GM23338 (cell line): ENCODE data around the gene SPAG16. TPM values are rescaled to one million over a fixed set of nuclear protein-coding genes. Genes with fewer than 3 reads are reported as not detected.

ENCODE experiments used
- ATAC-seq: fragments of 200-7000 bp; cut with Tn5 transposase; 3 replicates; pipeline ENCODE4 v1.9.1; 2020
- DNase-seq: peaks from one replicate; pipeline ENCODE4 v3.0.0-alpha.2; 2015; ENCODE audit warnings: low spot score
- H2AFZ ChIP-seq: fragments of 200-600 bp; sonication (generic); 2 replicates; pipeline ENCODE4 v1.8.0; 2016; ENCODE audit warnings: antibody characterized with exemption, mild to moderate bottlenecking, moderate library complexity
- H3F3A ChIP-seq: fragments of 200-600 bp; sonication (generic); replicated peaks from 2 replicates; pipeline ENCODE4 v1.8.0; 2017; ENCODE audit warnings: antibody characterized with exemption, mixed run types, low read depth
- H3K27ac ChIP-seq: fragments of 200-600 bp; sonication (generic); 2 replicates; pipeline ENCODE4 v1.6.1; 2016; ENCODE audit warnings: low read depth
- H3K27me3 ChIP-seq: fragments of 200-600 bp; sonication (generic); 2 replicates; pipeline ENCODE4 v1.8.0; 2016; ENCODE audit warnings: mild to moderate bottlenecking, mixed run types, moderate library complexity; ENCODE audit not compliant: insufficient read depth
- H3K36me3 ChIP-seq: fragments of 200-600 bp; sonication (generic); 2 replicates; pipeline ENCODE4 v1.8.0; 2016; ENCODE audit warnings: mild to moderate bottlenecking; ENCODE audit not compliant: insufficient read depth
- H3K4me1 ChIP-seq: fragments of 200-600 bp; sonication (generic); 2 replicates; pipeline ENCODE4 v1.8.0; 2016; ENCODE audit warnings: mild to moderate bottlenecking, moderate library complexity; ENCODE audit not compliant: insufficient read depth
- H3K4me2 ChIP-seq: fragments of 200-600 bp; sonication (generic); 2 replicates; pipeline ENCODE4 v1.7.1; 2017; ENCODE audit warnings: mixed run types
- H3K4me3 ChIP-seq: fragments of 200-600 bp; sonication (generic); 2 replicates; pipeline ENCODE4 v1.6.1; 2016; ENCODE audit warnings: mixed run types
- H3K79me2 ChIP-seq: fragments of 200-600 bp; sonication (generic); replicated peaks from 2 replicates; pipeline ENCODE4 v1.8.0; 2017; ENCODE audit warnings: mild to moderate bottlenecking; ENCODE audit not compliant: insufficient read depth
- H3K9me2 ChIP-seq: fragments of 200-600 bp; sonication (generic); 2 replicates; pipeline ENCODE4 v1.8.0; 2017; ENCODE audit not compliant: insufficient read depth
- H4K20me1 ChIP-seq: fragments of 200-600 bp; sonication (generic); replicated peaks from 2 replicates; pipeline ENCODE4 v1.8.0; 2017; ENCODE audit warnings: mild to moderate bottlenecking; ENCODE audit not compliant: insufficient read depth
- H3K27ac Mint-ChIP-seq: 2 replicates; pipeline ENCODE4 v1.8.0; 2020; ENCODE audit warnings: inconsistent platforms, mild to moderate bottlenecking, moderate library complexity, mixed read lengths
- H3K27me3 Mint-ChIP-seq: 3 replicates; pipeline ENCODE4 v1.8.0; 2022; ENCODE audit warnings: low read depth, mild to moderate bottlenecking, moderate library complexity, mixed read lengths, inconsistent platforms; ENCODE audit not compliant: insufficient read depth, poor library complexity
- H3K36me3 Mint-ChIP-seq: 3 replicates; pipeline ENCODE4 v1.8.0; 2021; ENCODE audit warnings: low read depth, mild to moderate bottlenecking, inconsistent platforms, moderate library complexity, mixed read lengths
- H3K4me1 Mint-ChIP-seq: 3 replicates; pipeline ENCODE4 v1.8.0; 2020; ENCODE audit warnings: mild to moderate bottlenecking, inconsistent platforms, mixed read lengths
- H3K4me3 Mint-ChIP-seq: 3 replicates; pipeline ENCODE4 v1.8.0; 2021; ENCODE audit warnings: moderate library complexity, mild to moderate bottlenecking, inconsistent platforms, mixed read lengths
- H3K9me3 Mint-ChIP-seq: 3 replicates; pipeline ENCODE4 v1.8.0; 2020; ENCODE audit warnings: moderate library complexity, mild to moderate bottlenecking, inconsistent platforms, mixed read lengths
- CREB1 ChIP-seq: fragments of 250-450 bp; sonication (Bioruptor Pico); IDR thresholded peaks from 2 replicates; pipeline ENCODE4 v1.5.0; 2020; ENCODE audit warnings: low read depth, mild to moderate bottlenecking, moderate library complexity
- EZH2 ChIP-seq: fragments of 200-600 bp; sonication (generic); IDR thresholded peaks from one replicate; pipeline ENCODE4 v1.8.0; 2017; ENCODE audit warnings: antibody characterized with exemption, mild to moderate bottlenecking, low read depth; ENCODE audit not compliant: unreplicated experiment
- EZH2phosphoT487 ChIP-seq: fragments of 200-600 bp; sonication (generic); IDR thresholded peaks from one replicate; pipeline ENCODE4 v1.8.1; 2018; ENCODE audit warnings: antibody characterized with exemption; ENCODE audit not compliant: unreplicated experiment
- JUNB ChIP-seq: IDR thresholded peaks from one replicate; pipeline ENCODE4 v1.6.1; 2016; ENCODE audit warnings: antibody characterized with exemption; ENCODE audit not compliant: unreplicated experiment
- NANOG ChIP-seq: IDR thresholded peaks from 2 replicates; pipeline ENCODE4 v1.6.1; 2016; ENCODE audit warnings: antibody characterized with exemption, borderline replicate concordance
- REST ChIP-seq: IDR thresholded peaks from one replicate; pipeline ENCODE4 v1.6.1; 2018; ENCODE audit warnings: antibody characterized with exemption; ENCODE audit not compliant: unreplicated experiment
- STAT1 ChIP-seq: IDR thresholded peaks from one replicate; pipeline ENCODE4 v1.6.1; 2016; ENCODE audit warnings: antibody characterized with exemption; ENCODE audit not compliant: unreplicated experiment
- ZNF114 ChIP-seq: fragments of 250-450 bp; sonication (Bioruptor Pico); IDR thresholded peaks from 2 replicates; pipeline ENCODE4 v1.5.0; 2020; ENCODE audit warnings: mild to moderate bottlenecking, moderate library complexity
- ZNF331 ChIP-seq: fragments of 250-450 bp; sonication (Bioruptor Pico); IDR thresholded peaks from 2 replicates; pipeline ENCODE4 v1.5.0; 2020; ENCODE audit warnings: low read depth, mild to moderate bottlenecking, moderate library complexity
- ZNF462 ChIP-seq: fragments of 250-450 bp; sonication (Bioruptor Pico); IDR thresholded peaks from 2 replicates; pipeline ENCODE4 v1.5.0; 2020; ENCODE audit warnings: mild to moderate bottlenecking, moderate library complexity
- polyA plus RNA-seq: library from polyadenylated mRNA; unstranded; fragments of >200 nt; fragmentation: Nextera tagmentation; extraction: Ambion mirVana; gene quantifications from 2 replicates; pipeline ENCODE4 v1.2.1, GENCODE V29; 2016
- total RNA-seq: library from RNA; depleted of rRNA; stranded (reverse); fragments of >200 nt; shearing (Covaris generic); gene quantifications from 2 replicates; pipeline ENCODE4 v1.2.3, GENCODE V29; 2014

SPAG16 gene
- total and polyA plus RNA-seq, 2 experiments from 2014 or later, result 19.7 to 47.8 TPM

GRCh38 chr2:214098811-214099210 is 814.5 kb downstream of the SPAG16 start:
- TF ChIP-seq JUNB, result no peak
- no peak for TF ChIP-seq STAT1
- TF ChIP-seq REST, result no peak
- TF ChIP-seq ZNF331 (CRISPR knock-in tag), result no peak
- TF ChIP-seq CREB1 (CRISPR knock-in tag), result no peak
- no peak for TF ChIP-seq ZNF114 (CRISPR knock-in tag)
- no peak for TF ChIP-seq EZH2phosphoT487
- no peak for TF ChIP-seq EZH2
- no peak for TF ChIP-seq ZNF462 (CRISPR knock-in tag)
- no peak for TF ChIP-seq NANOG
- ATAC-seq (no peak), DNase-seq (no peak)
- Histone ChIP-seq H3F3A (no peaks in the 10 kb centered on the region), H3K4me1 (no peaks in the 10 kb centered on the region), H4K20me1 (no peaks in the 10 kb centered on the region; the same call in 1 of the 2 replicates), H3K27me3 (no peaks in the 10 kb centered on the region), H3K4me2 (no peak overlapping the region), H3K79me2 (no peaks in the 10 kb centered on the region), H3K4me3 (no peak overlapping the region), H3K36me3 (no peaks in the 10 kb centered on the region), H2AFZ (no peak overlapping the region), H3K27ac (no peak overlapping the region), H3K9me2 (no peaks in the 10 kb centered on the region)
- no peaks in the 10 kb centered on the region for H3K36me3 Mint-ChIP-seq
- H3K4me3 Mint-ChIP-seq, result no peak overlapping the region
- H3K9me3 Mint-ChIP-seq, result no peaks in the 10 kb centered on the region
- peaks cover 6% of the 10 kb centered on the region; the same call in 2 of the 3 replicates for H3K4me1 Mint-ChIP-seq
- H3K27me3 Mint-ChIP-seq, result no peaks in the 10 kb centered on the region
- no peak overlapping the region for H3K27ac Mint-ChIP-seq
